ENCODE results near the gene GJB5. TPM values are rescaled to one million over a fixed set of nuclear protein-coding genes. Genes with fewer than 3 reads are reported as not detected.

GJB5 gene
- total RNA-seq, 1 experiment from 2014 or later: 18.1 TPM

DNA sequence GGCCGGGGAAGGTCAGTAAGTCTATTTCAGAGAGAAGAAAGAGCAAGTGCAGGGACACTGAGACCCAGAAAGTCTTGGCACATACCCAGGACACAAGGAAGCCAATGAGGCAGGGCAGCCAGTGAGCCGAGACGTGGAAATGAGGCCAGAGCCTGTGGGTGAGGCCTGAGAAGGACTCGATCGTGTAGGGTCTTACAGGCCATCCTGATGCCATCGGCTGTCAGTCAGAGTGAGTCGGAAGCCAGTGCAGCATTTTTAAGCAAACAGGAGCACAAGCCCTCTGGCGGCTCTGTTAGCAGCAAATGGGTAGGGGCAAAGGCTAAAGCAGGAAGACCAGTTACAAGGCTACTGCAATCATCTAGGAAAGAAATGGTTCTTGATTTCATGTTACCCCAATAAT is 20.1 kb downstream of the GJB5 start:
- Histone ChIP-seq H2AFZ (no peak overlapping the region), H3K9me3 (ENCODE audit: insufficient read depth, low read depth) (no peaks in the 10 kb centered on the region), H3F3A (ENCODE audit: insufficient read depth, low read depth) (peaks cover 17% of the 10 kb centered on the region; the same call in 1 of the 2 replicates), H4K20me1 (ENCODE audit: insufficient read depth) (no peaks in the 10 kb centered on the region), H3K4me2 (no peak overlapping the region), H3K4me3 (no peak overlapping the region), H3K27me3 (ENCODE audit: insufficient read depth, low read depth) (no peaks in the 10 kb centered on the region), H3K9me2 (ENCODE audit: insufficient read depth) (no peaks in the 10 kb centered on the region), H3K36me3 (ENCODE audit: low read depth) (no peaks in the 10 kb centered on the region), H3K27ac (no peak overlapping the region), H3K4me1 (replicated peaks; ENCODE audit: insufficient read depth) (peaks cover 47% of the 10 kb centered on the region), H3K79me2 (ENCODE audit: low read depth) (peaks cover 2% of the 10 kb centered on the region; the same call in 1 of the 2 replicates)
- POLR2A ChIA-PET (ENCODE audit: unreplicated experiment): no interaction called here
- TF ChIP-seq CTCF (conservative IDR thresholded peaks at IDR 0.05) (no peak), EZH2 (IDR thresholded peaks at IDR 0.05; ENCODE audit: low read depth) (no peak)
- CTCF ChIA-PET: no interaction called here
- intact Hi-C loops (cut with micrococcal nuclease; ENCODE audit: unreplicated experiment): no loop called here
- no TSS peak for BruUV-seq (replicated peaks)
- peak in 1 of 2 experiments; percentile 32 for DNase-seq

DNA sequence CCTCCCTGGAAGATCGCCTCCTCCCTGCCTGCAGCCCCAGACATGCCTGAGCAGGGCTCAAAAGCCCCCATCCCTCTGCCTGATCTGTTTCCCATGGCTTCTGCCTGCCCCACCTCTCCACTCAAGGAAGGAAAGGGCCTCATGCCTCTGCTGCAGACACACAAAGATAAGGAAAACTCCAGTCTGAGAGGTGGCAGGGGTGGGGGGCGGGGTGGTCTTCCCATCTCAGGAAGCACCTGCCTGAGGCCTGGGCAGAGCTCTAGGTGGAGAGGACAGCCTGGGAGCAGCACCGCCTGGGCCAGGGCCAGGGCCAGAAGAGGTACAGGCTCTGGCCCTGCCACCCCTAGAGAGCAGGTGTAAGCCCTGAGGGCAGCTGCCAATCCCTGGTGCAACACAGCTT is 22.1 kb downstream of the GJB5 start:
- POLR2A ChIA-PET (ENCODE audit: unreplicated experiment): no interaction called here
- H3K4me3 ChIP-seq: no peak overlapping the region
- H3K9me3 ChIP-seq (ENCODE audit: insufficient read depth, low read depth): no peaks in the 10 kb centered on the region
- no TSS peak for BruUV-seq (replicated peaks)
- no peak overlapping the region for H2AFZ ChIP-seq
- no peaks in the 10 kb centered on the region for H4K20me1 ChIP-seq (ENCODE audit: insufficient read depth)
- no peaks in the 10 kb centered on the region for H3K36me3 ChIP-seq (ENCODE audit: low read depth)
- CTCF ChIA-PET: no interaction called here
- no peaks in the 10 kb centered on the region for H3K9me2 ChIP-seq (ENCODE audit: insufficient read depth)
- TF ChIP-seq EZH2 (IDR thresholded peaks at IDR 0.05; ENCODE audit: low read depth) (no peak), CTCF (conservative IDR thresholded peaks at IDR 0.05) (no peak)
- peaks cover 26% of the 10 kb centered on the region; the same call in 1 of the 2 replicates for H3F3A ChIP-seq (ENCODE audit: insufficient read depth, low read depth)
- H3K4me1 ChIP-seq (replicated peaks; ENCODE audit: insufficient read depth): peaks cover 51% of the 10 kb centered on the region
- H3K4me2 ChIP-seq: peak overlapping the region; percentile 23; the same call in 1 of the 2 replicates
- intact Hi-C loops (cut with micrococcal nuclease; ENCODE audit: unreplicated experiment): no loop called here
- H3K27me3 ChIP-seq (ENCODE audit: insufficient read depth, low read depth): no peaks in the 10 kb centered on the region
- DNase-seq: peak in 1 of 2 experiments; percentile 60
- peaks cover 21% of the 10 kb centered on the region for H3K79me2 ChIP-seq (ENCODE audit: low read depth)
- peak overlapping the region; percentile 92 for H3K27ac ChIP-seq

DNA sequence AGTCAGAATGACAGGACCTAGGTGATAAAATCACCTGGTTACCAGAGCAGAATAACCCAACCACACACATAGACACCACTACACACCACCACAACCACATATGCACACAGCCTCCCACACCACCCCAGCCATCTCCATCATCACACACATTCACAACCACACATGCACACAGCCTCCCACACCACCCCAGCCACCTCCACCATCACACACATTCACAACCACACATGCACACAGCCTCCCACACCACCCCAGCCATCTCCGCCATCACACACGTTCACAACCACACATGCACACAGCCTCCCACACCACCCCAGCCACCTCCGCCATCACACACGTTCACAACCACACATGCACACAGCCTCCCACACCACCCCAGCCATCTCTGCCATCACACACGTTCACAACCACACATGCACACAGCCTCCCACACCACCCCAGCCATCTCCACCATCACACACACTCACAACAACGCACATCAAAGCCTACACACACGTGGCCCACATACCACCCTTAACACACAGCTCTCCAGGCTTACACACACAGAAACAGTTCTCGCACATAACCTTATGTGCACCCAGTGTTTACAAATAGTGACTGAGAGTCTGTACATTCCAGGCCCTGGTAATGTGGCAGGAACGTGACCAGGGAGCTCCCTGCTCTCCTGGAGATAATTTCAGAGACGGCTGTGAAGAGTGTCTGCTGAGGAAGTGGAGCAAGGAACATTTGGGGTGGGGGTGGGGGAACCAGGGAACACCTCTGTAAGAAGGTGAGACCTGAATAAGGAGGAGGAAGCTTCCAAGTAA is 22.9 kb downstream of the GJB5 start:
- DNase-seq: no peak
- Histone ChIP-seq H3K4me2 (peak overlapping the region; percentile 97; the same call in 1 of the 2 replicates), H3K27ac (peak overlapping the region; percentile 92), H3K36me3 (ENCODE audit: low read depth) (no peaks in the 10 kb centered on the region; the same call in 1 of the 2 replicates), H3F3A (ENCODE audit: insufficient read depth, low read depth) (peaks cover 32% of the 10 kb centered on the region), H4K20me1 (ENCODE audit: insufficient read depth) (no peaks in the 10 kb centered on the region), H3K9me2 (ENCODE audit: insufficient read depth) (no peaks in the 10 kb centered on the region), H3K79me2 (ENCODE audit: low read depth) (peaks cover 29% of the 10 kb centered on the region), H3K4me3 (no peak overlapping the region), H3K9me3 (ENCODE audit: insufficient read depth, low read depth) (no peaks in the 10 kb centered on the region), H2AFZ (no peak overlapping the region), H3K27me3 (ENCODE audit: insufficient read depth, low read depth) (no peaks in the 10 kb centered on the region), H3K4me1 (replicated peaks; ENCODE audit: insufficient read depth) (peaks cover 57% of the 10 kb centered on the region)
- BruUV-seq (replicated peaks): no TSS peak
- intact Hi-C loops (cut with micrococcal nuclease; ENCODE audit: unreplicated experiment): no loop called here
- CTCF ChIA-PET: no interaction called here
- POLR2A ChIA-PET (ENCODE audit: unreplicated experiment): interaction anchor here (0.6 to 1.2 kb wide), 3 partner anchors 18 to 992 kb away, joined by 5 to 17 read pairs (median 8); partner anchors contain the start of genes CLSPN and GJB4
- TF ChIP-seq EZH2 (IDR thresholded peaks at IDR 0.05; ENCODE audit: low read depth) (no peak), CTCF (conservative IDR thresholded peaks at IDR 0.05) (no peak)
